Measurements from ENCODE around the gene FERMT3. TPM values are rescaled to one million over a fixed set of nuclear protein-coding genes. Genes with fewer than 3 reads are reported as not detected.

FERMT3 gene
- total RNA-seq, 1 donor from 2014 or later: 5.4 TPM

GRCh38 chr11:64216879-64217278 lies 10.4 kb downstream of the FERMT3 start:
- Histone ChIP-seq H3K36me3 (no peaks in the 10 kb centered on the region), H3K4me3 (no peak overlapping the region), H3K27me3 (ENCODE audit: low read depth) (no peaks in the 10 kb centered on the region), H3K4me1 (no peaks in the 10 kb centered on the region), H3K9me3 (replicated peaks) (no peaks in the 10 kb centered on the region), H3K27ac (replicated peaks) (no peak overlapping the region)
- DNase-seq: no peak
- intact Hi-C loops (cut with micrococcal nuclease): no loop called here
- TF ChIP-seq CTCF (IDR thresholded peaks at IDR 0.05; ENCODE audit: borderline replicate concordance): no peak

GRCh38 chr11:64218628-64219353 lies 12.3 kb downstream of the FERMT3 start:
- DNase-seq: no peak
- H3K4me1 ChIP-seq: peaks cover 7% of the 10 kb centered on the region
- H3K27me3 ChIP-seq (ENCODE audit: low read depth): no peaks in the 10 kb centered on the region
- no peak overlapping the region for H3K27ac ChIP-seq (replicated peaks)
- H3K4me3 ChIP-seq: no peak overlapping the region
- peaks cover 6% of the 10 kb centered on the region for H3K36me3 ChIP-seq
- intact Hi-C loops (cut with micrococcal nuclease): no loop called here
- no peaks in the 10 kb centered on the region for H3K9me3 ChIP-seq (replicated peaks)
- no peak for TF ChIP-seq CTCF (IDR thresholded peaks at IDR 0.05; ENCODE audit: borderline replicate concordance)

GRCh38 chr11:64219354-64219684 lies 12.8 kb downstream of the FERMT3 start:
- no peak overlapping the region for H3K27ac ChIP-seq (replicated peaks)
- TF ChIP-seq CTCF (IDR thresholded peaks at IDR 0.05; ENCODE audit: borderline replicate concordance): no peak
- intact Hi-C loops (cut with micrococcal nuclease): no loop called here
- H3K4me3 ChIP-seq: no peak overlapping the region
- H3K27me3 ChIP-seq (ENCODE audit: low read depth): no peaks in the 10 kb centered on the region
- H3K9me3 ChIP-seq (replicated peaks): no peaks in the 10 kb centered on the region
- peaks cover 6% of the 10 kb centered on the region for H3K36me3 ChIP-seq
- peaks cover 7% of the 10 kb centered on the region for H3K4me1 ChIP-seq
- no peak for DNase-seq

GRCh38 chr11:64219755-64220154 lies 13.2 kb downstream of the FERMT3 start:
- peaks cover 6% of the 10 kb centered on the region for H3K36me3 ChIP-seq
- H3K27ac ChIP-seq (replicated peaks): no peak overlapping the region
- no peak for TF ChIP-seq CTCF (IDR thresholded peaks at IDR 0.05; ENCODE audit: borderline replicate concordance)
- H3K4me3 ChIP-seq: no peak overlapping the region
- no peak for DNase-seq
- no peaks in the 10 kb centered on the region for H3K9me3 ChIP-seq (replicated peaks)
- intact Hi-C loops (cut with micrococcal nuclease): no loop called here
- H3K27me3 ChIP-seq (ENCODE audit: low read depth): no peaks in the 10 kb centered on the region
- H3K4me1 ChIP-seq: peaks cover 10% of the 10 kb centered on the region

GRCh38 chr11:64220271-64220670 lies 13.8 kb downstream of the FERMT3 start:
- no peak for TF ChIP-seq CTCF (IDR thresholded peaks at IDR 0.05; ENCODE audit: borderline replicate concordance)
- Histone ChIP-seq H3K36me3 (peaks cover 6% of the 10 kb centered on the region), H3K9me3 (replicated peaks) (no peaks in the 10 kb centered on the region), H3K27me3 (ENCODE audit: low read depth) (no peaks in the 10 kb centered on the region), H3K4me1 (peaks cover 15% of the 10 kb centered on the region), H3K27ac (replicated peaks) (no peak overlapping the region), H3K4me3 (no peak overlapping the region)
- DNase-seq: no peak
- intact Hi-C loops (cut with micrococcal nuclease): no loop called here

Measured in left ventricle myocardium inferior (tissue), 1 donor.